ENCODE measurements around the gene CMTR1. TPM values are rescaled to one million over a fixed set of nuclear protein-coding genes. Genes with fewer than 3 reads are reported as not detected.
A peak's percentile ranks its signal among the peaks of the same experiment; 100 is the strongest.

CMTR1 gene
- total RNA-seq, 1 experiment from 2014 or later, result 24.5 TPM

- Mint-ChIP-seq H3K4me3 (ENCODE audit: unreplicated experiment) (no peak overlapping the region), H3K4me1 (ENCODE audit: insufficient read depth, unreplicated experiment) (peaks cover 18% of the 10 kb centered on the region), H3K36me3 (ENCODE audit: insufficient read depth, unreplicated experiment) (peaks cover 6% of the 10 kb centered on the region), H3K27me3 (ENCODE audit: insufficient read depth, unreplicated experiment) (peaks cover 16% of the 10 kb centered on the region), H3K27ac (ENCODE audit: low read depth, unreplicated experiment) (no peak overlapping the region), H3K9me3 (ENCODE audit: unreplicated experiment) (no peaks in the 10 kb centered on the region)
- TF ChIP-seq CTCF (IDR thresholded peaks at IDR 0.05; ENCODE audit: unreplicated experiment), result no peak
- ChIA-PET CTCF (interaction anchor here (1.5 kb wide), 2 partner anchors 10 to 22 kb away, joined by 3 to 5 read pairs; no protein-coding TSS in a partner anchor), POLR2A (interaction anchor here (0.7 kb wide), 2 partner anchors 14 to 22 kb away, joined by 3 read pairs; no protein-coding TSS in a partner anchor)
- intact Hi-C loops (cut with micrococcal nuclease), result no loop called here
- DNase-seq (ENCODE audit: unreplicated experiment), result peak; percentile 38
- BruUV-seq (replicated peaks), result no TSS peak
Observed at GRCh38 chr6:37525460-37526357, 92.7 kb downstream of the CMTR1 start.

- TF ChIP-seq CTCF (IDR thresholded peaks at IDR 0.05; ENCODE audit: unreplicated experiment), result no peak
- intact Hi-C loops (cut with micrococcal nuclease), result no loop called here
- CTCF ChIA-PET, result interaction anchor here (1.0 kb wide), 1 partner anchor 155 kb away, joined by 3 read pairs; no protein-coding TSS in a partner anchor
- no peaks in the 10 kb centered on the region for H3K9me3 Mint-ChIP-seq (ENCODE audit: unreplicated experiment)
- no peak for DNase-seq (ENCODE audit: unreplicated experiment)
- POLR2A ChIA-PET, result no interaction called here
- H3K27ac Mint-ChIP-seq (ENCODE audit: low read depth, unreplicated experiment), result no peak overlapping the region
- peaks cover 42% of the 10 kb centered on the region for H3K27me3 Mint-ChIP-seq (ENCODE audit: insufficient read depth, unreplicated experiment)
- BruUV-seq (replicated peaks), result no TSS peak
- H3K36me3 Mint-ChIP-seq (ENCODE audit: insufficient read depth, unreplicated experiment), result peaks cover 6% of the 10 kb centered on the region
- H3K4me1 Mint-ChIP-seq (ENCODE audit: insufficient read depth, unreplicated experiment), result peaks cover 17% of the 10 kb centered on the region
- H3K4me3 Mint-ChIP-seq (ENCODE audit: unreplicated experiment), result no peak overlapping the region
Observed at GRCh38 chr6:37528541-37528940, 95.5 kb downstream of the CMTR1 start.

GRCh38 chr6:37530297-37530696, 97.3 kb downstream of the CMTR1 start:
- no peak for TF ChIP-seq CTCF (IDR thresholded peaks at IDR 0.05; ENCODE audit: unreplicated experiment)
- Mint-ChIP-seq H3K4me1 (ENCODE audit: insufficient read depth, unreplicated experiment) (no peaks in the 10 kb centered on the region), H3K27ac (ENCODE audit: low read depth, unreplicated experiment) (no peak overlapping the region), H3K27me3 (ENCODE audit: insufficient read depth, unreplicated experiment) (peaks cover 59% of the 10 kb centered on the region), H3K4me3 (ENCODE audit: unreplicated experiment) (no peak overlapping the region), H3K9me3 (ENCODE audit: unreplicated experiment) (no peaks in the 10 kb centered on the region), H3K36me3 (ENCODE audit: insufficient read depth, unreplicated experiment) (peaks cover 6% of the 10 kb centered on the region)
- no TSS peak for BruUV-seq (replicated peaks)
- CTCF ChIA-PET, result interaction anchor here (1.1 kb wide), 1 partner anchor 35 kb away, joined by 3 read pairs; no protein-coding TSS in a partner anchor
- intact Hi-C loops (cut with micrococcal nuclease), result no loop called here
- DNase-seq (ENCODE audit: unreplicated experiment), result no peak
- POLR2A ChIA-PET, result interaction anchor here (0.7 kb wide), 1 partner anchor 45 kb away, joined by 3 read pairs; no protein-coding TSS in a partner anchor

- H3K36me3 Mint-ChIP-seq (ENCODE audit: insufficient read depth, unreplicated experiment), result peaks cover 6% of the 10 kb centered on the region
- no peaks in the 10 kb centered on the region for H3K4me1 Mint-ChIP-seq (ENCODE audit: insufficient read depth, unreplicated experiment)
- peaks cover 59% of the 10 kb centered on the region for H3K27me3 Mint-ChIP-seq (ENCODE audit: insufficient read depth, unreplicated experiment)
- no peak for DNase-seq (ENCODE audit: unreplicated experiment)
- intact Hi-C loops (cut with micrococcal nuclease), result no loop called here
- CTCF ChIA-PET, result interaction anchor here (0.8 kb wide), 1 partner anchor 17 kb away, joined by 3 read pairs; no protein-coding TSS in a partner anchor
- no peak overlapping the region for H3K27ac Mint-ChIP-seq (ENCODE audit: low read depth, unreplicated experiment)
- H3K4me3 Mint-ChIP-seq (ENCODE audit: unreplicated experiment), result no peak overlapping the region
- BruUV-seq (replicated peaks), result no TSS peak
- no peak for TF ChIP-seq CTCF (IDR thresholded peaks at IDR 0.05; ENCODE audit: unreplicated experiment)
- POLR2A ChIA-PET, result interaction anchor here (0.8 kb wide), 1 partner anchor 126 kb away, joined by 3 read pairs; no protein-coding TSS in a partner anchor
- H3K9me3 Mint-ChIP-seq (ENCODE audit: unreplicated experiment), result no peaks in the 10 kb centered on the region
Observed at GRCh38 chr6:37531026-37531425, 98.0 kb downstream of the CMTR1 start.

Data from MCF 10A (cell line).